Activated CD8-positive, alpha-beta T cell treated with anti-CD3 and anti-CD28 coated beads, Interleukin-2, amount 10 ng/mL, durations not matched to agents 7 days and 5 days (primary cell): ENCODE data around the gene SIM2. TPM values are rescaled to one million over a fixed set of nuclear protein-coding genes. Genes with fewer than 3 reads are reported as not detected.
"Not testable (repeated sequence)": the region's sequence is repeated elsewhere in the genome, so short reads cannot be mapped to it uniquely, and the experiment has no call there.

ENCODE experiments used
- ATAC-seq: fragments of 150-1000 bp; cut with Tn5 transposase; one replicate; pipeline ENCODE4 v1.10.0; 2021; ENCODE audit warnings: moderate library complexity
- CTCF ChIA-PET: fragments of 350-600 bp; sonication (Branson Sonifier 250); formaldehyde crosslinking; loops from one replicate; lab custom pipeline; 2021; ENCODE audit warnings: antibody characterized with exemption; lab: Charles Lee
- POLR2A ChIA-PET: fragments of 350-600 bp; sonication (Branson Sonifier 250); formaldehyde crosslinking; loops from one replicate; lab custom pipeline; 2021; ENCODE audit warnings: antibody characterized with exemption; lab: Charles Lee
- DNase-seq: peaks from one replicate; pipeline ENCODE4 v3.0.0-alpha.2; 2020
- H3K27ac Mint-ChIP-seq: one replicate; pipeline ENCODE4 v1.8.0; 2021; ENCODE audit warnings: mild to moderate bottlenecking, mixed read lengths
- H3K27me3 Mint-ChIP-seq: one replicate; pipeline ENCODE4 v1.8.0; 2021; ENCODE audit warnings: low read depth, mixed read lengths
- H3K36me3 Mint-ChIP-seq: one replicate; pipeline ENCODE4 v1.8.0; 2021; ENCODE audit warnings: low read depth, mixed read lengths
- H3K4me1 Mint-ChIP-seq: one replicate; pipeline ENCODE4 v1.8.0; 2021; ENCODE audit warnings: low read depth, mixed read lengths
- H3K4me3 Mint-ChIP-seq: one replicate; pipeline ENCODE4 v1.8.0; 2021; ENCODE audit warnings: mild to moderate bottlenecking, mixed read lengths
- H3K9me3 Mint-ChIP-seq: one replicate; pipeline ENCODE4 v1.8.0; 2022; ENCODE audit warnings: mixed read lengths; ENCODE audit not compliant: insufficient read depth
- total RNA-seq, 2 experiments: library from RNA; stranded (reverse); gene quantifications; one replicate each; pipeline ENCODE4 v1.2.3, GENCODE V29; 2021

The SIM2 gene, protein sequence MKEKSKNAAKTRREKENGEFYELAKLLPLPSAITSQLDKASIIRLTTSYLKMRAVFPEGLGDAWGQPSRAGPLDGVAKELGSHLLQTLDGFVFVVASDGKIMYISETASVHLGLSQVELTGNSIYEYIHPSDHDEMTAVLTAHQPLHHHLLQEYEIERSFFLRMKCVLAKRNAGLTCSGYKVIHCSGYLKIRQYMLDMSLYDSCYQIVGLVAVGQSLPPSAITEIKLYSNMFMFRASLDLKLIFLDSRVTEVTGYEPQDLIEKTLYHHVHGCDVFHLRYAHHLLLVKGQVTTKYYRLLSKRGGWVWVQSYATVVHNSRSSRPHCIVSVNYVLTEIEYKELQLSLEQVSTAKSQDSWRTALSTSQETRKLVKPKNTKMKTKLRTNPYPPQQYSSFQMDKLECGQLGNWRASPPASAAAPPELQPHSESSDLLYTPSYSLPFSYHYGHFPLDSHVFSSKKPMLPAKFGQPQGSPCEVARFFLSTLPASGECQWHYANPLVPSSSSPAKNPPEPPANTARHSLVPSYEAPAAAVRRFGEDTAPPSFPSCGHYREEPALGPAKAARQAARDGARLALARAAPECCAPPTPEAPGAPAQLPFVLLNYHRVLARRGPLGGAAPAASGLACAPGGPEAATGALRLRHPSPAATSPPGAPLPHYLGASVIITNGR
- not detected for total RNA-seq

DNA sequence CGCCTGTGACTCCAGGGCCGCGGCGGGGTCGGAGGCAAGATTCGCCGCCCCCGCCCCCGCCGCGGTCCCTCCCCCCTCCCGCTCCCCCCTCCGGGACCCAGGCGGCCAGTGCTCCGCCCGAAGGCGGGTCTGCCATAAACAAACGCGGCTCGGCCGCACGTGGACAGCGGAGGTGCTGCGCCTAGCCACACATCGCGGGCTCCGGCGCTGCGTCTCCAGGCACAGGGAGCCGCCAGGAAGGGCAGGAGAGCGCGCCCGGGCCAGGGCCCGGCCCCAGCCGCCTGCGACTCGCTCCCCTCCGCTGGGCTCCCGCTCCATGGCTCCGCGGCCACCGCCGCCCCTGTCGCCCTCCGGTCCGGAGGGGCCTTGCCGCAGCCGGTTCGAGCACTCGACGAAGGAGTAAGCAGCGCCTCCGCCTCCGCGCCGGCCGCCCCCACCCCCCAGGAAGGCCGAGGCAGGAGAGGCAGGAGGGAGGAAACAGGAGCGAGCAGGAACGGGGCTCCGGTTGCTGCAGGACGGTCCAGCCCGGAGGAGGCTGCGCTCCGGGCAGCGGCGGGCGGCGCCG is at the start of gene SIM2:
Gene SIM2, plus strand, starts transcription at position 135 of the 565 bp plus-strand sequence. CDS start 632 bp downstream, outside the sequence.
- Mint-ChIP-seq H3K9me3 (no peaks in the 10 kb centered on the region), H3K4me1 (peaks cover 16% of the 10 kb centered on the region), H3K27ac (no peak within 1 kb of the TSS), H3K4me3 (peak within 1 kb of the TSS; percentile 9), H3K27me3 (peaks cover 74% of the 10 kb centered on the region), H3K36me3 (peaks cover 2% of the 10 kb centered on the region)
- POLR2A ChIA-PET: no interaction called here
- CTCF ChIA-PET: no interaction called here
- no peak for ATAC-seq
- DNase-seq: no peak

DNA sequence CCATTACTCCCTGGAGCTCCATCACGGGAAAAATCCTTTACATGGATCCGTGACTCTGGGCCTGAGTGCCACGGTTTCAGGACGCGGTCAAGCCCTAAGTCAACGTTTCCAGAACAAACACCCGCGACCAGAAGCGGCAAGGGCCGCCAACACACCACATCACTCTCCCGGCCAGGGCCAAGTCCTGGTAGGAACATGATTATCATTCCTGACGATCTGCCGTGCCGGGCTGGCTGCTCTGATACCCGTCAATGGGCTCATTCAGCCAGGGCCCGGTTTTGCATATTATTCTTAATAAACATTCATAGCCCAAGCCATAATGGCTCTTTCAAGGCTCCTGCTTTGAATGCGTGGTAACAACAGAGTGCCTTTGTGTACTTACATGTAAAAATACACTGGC is 44.6 kb upstream of the SIM2 start:
- Mint-ChIP-seq H3K4me3 (no peak overlapping the region), H3K4me1 (no peaks in the 10 kb centered on the region), H3K9me3 (no peaks in the 10 kb centered on the region), H3K27ac (no peak overlapping the region), H3K36me3 (no peaks in the 10 kb centered on the region), H3K27me3 (no peaks in the 10 kb centered on the region)
- ChIA-PET POLR2A (no interaction called here), CTCF (interaction anchor here (1.4 kb wide), 1 partner anchor 9 kb away, joined by 4 read pairs; no protein-coding TSS in a partner anchor)
- ATAC-seq (no peak), DNase-seq (no peak)

DNA sequence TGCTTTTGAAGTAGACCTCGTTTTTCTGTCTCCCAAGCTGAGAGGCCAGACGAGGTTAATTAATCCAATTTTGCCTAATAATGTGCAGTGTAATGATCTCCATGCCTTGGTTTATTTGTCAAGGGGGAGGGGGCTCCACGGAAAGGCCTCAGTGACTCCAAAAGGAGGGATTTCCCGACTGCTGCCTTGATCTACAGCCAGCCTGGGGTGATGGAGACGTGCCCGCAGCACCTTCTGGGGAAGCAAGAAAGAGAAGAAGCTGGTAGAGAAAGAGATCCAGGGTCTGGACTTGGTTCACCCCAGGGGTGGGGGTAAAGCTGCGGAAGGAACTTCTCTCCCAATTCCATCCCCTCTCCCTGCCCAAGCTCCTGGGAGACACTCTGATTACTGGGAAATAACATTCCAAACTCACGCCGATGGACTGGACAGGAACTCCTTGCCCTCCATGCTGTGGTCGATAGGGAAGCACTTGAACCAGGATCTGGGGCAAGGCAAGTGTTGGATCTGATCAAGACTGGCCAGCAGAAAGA is 44.1 kb upstream of the SIM2 start:
- Mint-ChIP-seq H3K27me3 (no peaks in the 10 kb centered on the region), H3K4me3 (no peak overlapping the region), H3K36me3 (no peaks in the 10 kb centered on the region), H3K9me3 (no peaks in the 10 kb centered on the region), H3K4me1 (no peaks in the 10 kb centered on the region), H3K27ac (no peak overlapping the region)
- ChIA-PET POLR2A (no interaction called here), CTCF (no interaction called here)
- DNase-seq (no peak), ATAC-seq (no peak)

DNA sequence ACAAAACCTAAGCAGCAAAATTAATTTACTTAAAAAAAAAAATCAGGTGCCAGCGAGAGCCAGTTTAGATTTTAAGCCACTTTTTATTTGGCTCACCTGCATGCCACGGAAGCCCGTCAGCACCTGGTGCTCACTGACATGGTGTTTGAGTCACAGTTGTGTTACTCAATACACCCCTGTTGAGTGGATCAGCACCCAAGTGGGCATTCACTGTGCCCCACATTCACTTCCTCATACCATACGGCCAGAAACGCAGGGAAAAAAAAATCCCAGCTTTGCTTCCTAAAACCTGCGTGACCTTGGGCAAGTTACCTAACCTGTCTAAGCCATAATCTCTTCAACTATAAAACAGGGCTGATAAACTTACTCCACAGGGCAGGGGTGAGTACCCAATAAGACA is 42.8 kb upstream of the SIM2 start:
- POLR2A ChIA-PET: no interaction called here
- no peaks in the 10 kb centered on the region for H3K9me3 Mint-ChIP-seq
- CTCF ChIA-PET: no interaction called here
- H3K4me3 Mint-ChIP-seq: no peak overlapping the region
- DNase-seq (no peak), ATAC-seq (no peak)
- H3K27me3 Mint-ChIP-seq: no peaks in the 10 kb centered on the region
- no peaks in the 10 kb centered on the region for H3K36me3 Mint-ChIP-seq
- no peak overlapping the region for H3K27ac Mint-ChIP-seq
- no peaks in the 10 kb centered on the region for H3K4me1 Mint-ChIP-seq

DNA sequence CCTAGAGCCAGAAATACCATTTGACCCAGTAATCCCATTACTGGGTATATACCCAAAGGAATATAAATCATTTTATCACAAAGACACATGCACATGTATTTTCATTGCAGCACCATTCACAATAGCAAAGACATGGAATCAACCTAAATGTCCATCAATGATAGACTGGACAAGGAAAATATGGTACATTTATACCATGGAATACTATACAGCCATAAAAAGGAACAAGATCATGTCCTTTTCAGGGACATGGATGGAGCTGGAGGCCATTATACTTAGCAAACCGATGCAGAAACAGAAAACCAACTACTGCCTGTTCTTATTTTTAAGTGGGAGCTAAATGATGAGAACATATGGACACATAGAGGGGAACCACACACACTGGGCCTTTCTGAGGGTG is 41.6 kb upstream of the SIM2 start:
- CTCF ChIA-PET, ATAC-seq, H3K4me1 Mint-ChIP-seq, DNase-seq, H3K27me3 Mint-ChIP-seq, POLR2A ChIA-PET, H3K36me3 Mint-ChIP-seq, H3K9me3 Mint-ChIP-seq, H3K4me3 Mint-ChIP-seq, H3K27ac Mint-ChIP-seq: not testable (repeated sequence)

DNA sequence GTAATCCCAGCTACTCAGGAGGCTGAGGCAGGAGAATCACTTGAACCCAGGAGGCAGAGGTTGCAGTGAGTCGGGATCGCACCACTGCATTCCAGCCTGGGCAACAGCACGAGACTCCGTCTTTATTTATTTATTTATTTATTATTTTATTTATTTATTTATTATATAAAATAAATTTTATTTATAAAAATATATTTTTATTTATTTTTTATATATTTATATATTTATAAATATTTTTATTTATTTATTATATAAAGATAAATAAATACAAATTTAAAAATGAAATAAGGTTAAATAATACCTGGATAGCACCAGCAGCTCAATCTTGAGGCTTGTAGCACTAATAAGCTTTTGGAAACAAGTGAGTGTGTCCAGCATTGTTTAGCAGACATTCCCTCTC is 40.9 kb upstream of the SIM2 start:
- CTCF ChIA-PET: no interaction called here
- no peaks in the 10 kb centered on the region for H3K27me3 Mint-ChIP-seq
- H3K27ac Mint-ChIP-seq: no peak overlapping the region
- no peaks in the 10 kb centered on the region for H3K9me3 Mint-ChIP-seq
- H3K4me3 Mint-ChIP-seq: no peak overlapping the region
- ATAC-seq: no peak
- H3K36me3 Mint-ChIP-seq: no peaks in the 10 kb centered on the region
- H3K4me1 Mint-ChIP-seq: no peaks in the 10 kb centered on the region
- POLR2A ChIA-PET: no interaction called here
- DNase-seq: no peak

DNA sequence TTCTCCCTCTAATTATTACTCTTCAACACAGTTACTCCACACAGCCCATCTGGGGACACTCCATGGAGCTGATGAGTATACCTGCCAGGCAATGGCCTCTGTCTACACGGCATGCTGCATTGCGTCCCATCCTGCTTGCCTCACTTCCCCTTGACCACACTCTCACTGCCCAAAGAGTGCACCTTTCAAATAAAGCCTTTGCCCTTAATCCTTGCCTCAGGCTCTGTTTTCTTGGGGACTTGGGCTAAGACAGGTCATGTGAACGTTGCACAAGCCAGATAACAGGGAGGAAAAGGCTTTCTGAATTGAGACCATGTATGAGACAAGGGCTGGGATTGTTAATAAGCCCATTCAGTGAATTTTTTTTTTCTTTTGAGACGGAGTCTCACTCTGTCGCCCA is 40.0 kb upstream of the SIM2 start:
- H3K36me3 Mint-ChIP-seq: no peaks in the 10 kb centered on the region
- DNase-seq: no peak
- no peaks in the 10 kb centered on the region for H3K4me1 Mint-ChIP-seq
- CTCF ChIA-PET: no interaction called here
- no peak for ATAC-seq
- no peak overlapping the region for H3K4me3 Mint-ChIP-seq
- no peaks in the 10 kb centered on the region for H3K9me3 Mint-ChIP-seq
- H3K27ac Mint-ChIP-seq: no peak overlapping the region
- no peaks in the 10 kb centered on the region for H3K27me3 Mint-ChIP-seq
- POLR2A ChIA-PET: no interaction called here

DNA sequence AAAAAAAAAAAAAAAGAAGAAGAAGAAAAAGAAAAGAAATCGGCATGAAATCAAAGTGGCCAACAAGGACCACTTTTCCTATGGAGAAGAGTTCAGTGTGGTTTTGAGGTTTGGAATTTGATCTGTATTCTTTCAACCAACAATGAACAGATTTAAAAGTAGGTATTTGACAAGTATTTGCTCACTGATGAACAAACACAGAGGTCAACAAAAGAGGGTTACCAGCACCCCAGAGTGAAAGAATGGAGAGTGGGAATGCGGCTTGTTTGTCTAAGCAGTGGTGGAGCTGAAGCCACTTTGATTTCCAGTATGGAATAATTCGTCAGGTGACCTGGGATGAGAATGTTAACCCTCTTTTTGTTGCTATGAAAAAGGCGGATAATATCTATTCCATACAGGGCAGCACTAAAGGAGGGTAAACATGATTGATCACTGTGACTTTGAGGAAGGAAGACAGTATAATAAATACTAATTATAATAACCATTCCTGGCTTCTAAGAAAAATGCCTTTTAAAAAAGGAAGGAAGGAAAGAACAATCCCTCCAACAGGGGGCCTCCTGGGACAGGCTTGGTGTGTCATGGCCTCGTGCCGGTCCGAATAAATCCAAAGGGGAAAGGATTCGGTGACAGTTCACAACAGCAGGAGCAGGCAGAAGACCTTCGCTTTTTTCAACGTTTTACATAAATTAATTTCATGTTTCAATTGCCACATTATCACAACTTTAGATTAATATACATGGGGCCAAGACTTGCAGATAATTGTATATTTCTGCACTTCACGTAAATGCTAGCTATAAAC is 37.2 kb upstream of the SIM2 start:
- no peaks in the 10 kb centered on the region for H3K4me1 Mint-ChIP-seq
- DNase-seq (no peak), ATAC-seq (no peak)
- no peaks in the 10 kb centered on the region for H3K27me3 Mint-ChIP-seq
- H3K27ac Mint-ChIP-seq: no peak overlapping the region
- POLR2A ChIA-PET: no interaction called here
- H3K4me3 Mint-ChIP-seq: no peak overlapping the region
- no peaks in the 10 kb centered on the region for H3K9me3 Mint-ChIP-seq
- no peaks in the 10 kb centered on the region for H3K36me3 Mint-ChIP-seq
- CTCF ChIA-PET: no interaction called here

DNA sequence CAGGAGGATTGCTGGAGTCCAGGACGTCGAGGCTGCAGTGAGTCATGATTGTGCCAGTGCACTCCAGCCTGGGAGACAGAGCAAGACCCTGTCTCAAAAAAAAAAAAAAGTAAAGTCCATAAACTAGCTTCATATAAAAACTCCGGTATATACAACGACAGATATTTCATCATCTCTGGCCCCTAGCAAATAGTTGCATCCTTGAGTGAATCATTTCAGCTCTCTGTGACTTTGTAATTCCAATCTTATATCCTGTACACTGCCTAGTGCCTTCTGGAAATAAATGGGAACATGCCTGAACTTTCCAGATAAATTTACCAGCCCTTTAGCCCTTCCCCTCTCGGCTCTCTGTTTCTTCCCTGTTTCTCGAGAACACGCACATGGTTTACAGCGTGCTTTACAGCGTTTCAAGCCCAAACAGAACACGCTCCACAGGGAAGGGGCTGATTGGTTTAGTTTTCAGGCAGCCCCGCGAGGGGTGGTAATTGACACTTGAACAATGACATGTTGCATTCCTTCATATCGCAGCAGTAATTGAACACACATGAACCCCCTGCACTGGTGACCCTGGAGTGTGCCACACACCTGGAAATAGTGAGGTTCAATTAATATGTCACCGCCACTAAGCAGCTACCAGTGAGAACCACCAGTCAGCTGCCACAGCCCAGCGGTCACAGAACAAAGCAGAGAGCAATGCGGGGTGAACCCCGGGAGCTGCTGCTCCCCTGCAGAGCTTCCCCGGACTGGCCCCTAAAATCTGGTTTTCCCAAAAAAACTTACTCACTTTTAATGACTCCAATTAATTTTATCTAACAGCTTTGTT is 35.7 kb upstream of the SIM2 start:
- Mint-ChIP-seq H3K27ac (no peak overlapping the region), H3K27me3 (no peaks in the 10 kb centered on the region), H3K36me3 (no peaks in the 10 kb centered on the region), H3K9me3 (no peaks in the 10 kb centered on the region), H3K4me1 (no peaks in the 10 kb centered on the region), H3K4me3 (no peak overlapping the region)
- DNase-seq (no peak), ATAC-seq (no peak)
- POLR2A ChIA-PET: interaction anchor here (0.6 kb wide), 2 partner anchors 126 to 188 kb away, joined by 3 read pairs; no protein-coding TSS in a partner anchor
- CTCF ChIA-PET: interaction anchor here (0.8 to 1.2 kb wide), 2 partner anchors 9 to 33 kb away, joined by 3 to 4 read pairs; no protein-coding TSS in a partner anchor

DNA sequence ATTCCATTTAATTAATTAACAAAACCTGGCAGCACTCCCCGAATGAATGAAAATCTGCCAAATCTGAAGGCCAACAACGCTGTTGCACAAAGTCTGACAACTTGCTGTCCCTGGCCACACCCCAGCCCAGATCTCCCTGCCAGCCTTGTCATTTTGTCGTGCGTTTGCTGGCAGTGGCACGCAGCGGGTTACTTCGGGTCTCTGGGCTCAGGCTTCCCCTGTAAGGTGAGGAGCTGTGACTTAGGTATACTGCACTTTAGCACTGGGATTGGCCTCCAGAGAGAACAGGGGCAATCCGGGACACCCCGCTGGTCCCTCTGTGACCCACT is 34.3 kb upstream of the SIM2 start:
- no peak overlapping the region for H3K27ac Mint-ChIP-seq
- ATAC-seq: no peak
- no peaks in the 10 kb centered on the region for H3K27me3 Mint-ChIP-seq
- H3K36me3 Mint-ChIP-seq: no peaks in the 10 kb centered on the region
- H3K4me3 Mint-ChIP-seq: no peak overlapping the region
- ChIA-PET POLR2A (no interaction called here), CTCF (no interaction called here)
- no peak for DNase-seq
- no peaks in the 10 kb centered on the region for H3K9me3 Mint-ChIP-seq
- H3K4me1 Mint-ChIP-seq: no peaks in the 10 kb centered on the region

DNA sequence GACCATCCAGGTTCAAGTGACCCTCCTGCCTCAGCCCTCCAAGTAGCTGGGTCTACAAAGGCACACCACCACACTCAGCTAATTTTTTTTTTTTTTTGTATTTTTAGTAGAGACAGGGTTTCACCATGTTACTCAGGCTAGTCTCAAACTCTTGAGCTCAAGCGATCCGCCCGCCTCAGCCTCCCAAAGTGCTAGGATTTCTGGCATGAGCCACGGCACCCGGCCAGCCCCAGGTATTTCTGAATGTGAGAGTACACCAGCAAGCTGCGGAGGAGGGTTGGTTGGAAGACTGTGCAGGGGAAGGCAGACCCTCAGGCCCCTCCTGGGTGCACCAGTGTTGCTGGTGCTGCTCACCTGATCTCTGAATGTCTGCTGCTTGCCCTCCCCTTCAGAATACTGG is 33.1 kb upstream of the SIM2 start:
- no peaks in the 10 kb centered on the region for H3K4me1 Mint-ChIP-seq
- CTCF ChIA-PET: no interaction called here

More for the DNA sequence above, 33.1 kb upstream of the SIM2 start:
- Mint-ChIP-seq H3K36me3 (no peaks in the 10 kb centered on the region), H3K27ac (no peak overlapping the region), H3K4me3 (no peak overlapping the region), H3K27me3 (no peaks in the 10 kb centered on the region), H3K9me3 (no peaks in the 10 kb centered on the region)
- no peak for DNase-seq
- POLR2A ChIA-PET: no interaction called here
- ATAC-seq: no peak
